ENCODE results near the gene CACNA2D1.
A peak's percentile ranks its signal among the peaks of the same experiment; 100 is the strongest.
"Not testable (repeated sequence)": the region's sequence is repeated elsewhere in the genome, so short reads cannot be mapped to it uniquely, and the experiment has no call there.

Gene CACNA2D1

GRCh38 chr7:82017334-82017943 lies 426.1 kb downstream of the CACNA2D1 start:
- TF ChIP-seq CTCF (IDR thresholded peaks at IDR 0.05; ENCODE audit: insufficient read depth, low read length, poor library complexity, severe bottlenecking) = peak; percentile 27
- Histone ChIP-seq H3K4me3 (replicated peaks; ENCODE audit: low read depth, low read length) (no peak overlapping the region), H3K27me3 (replicated peaks; ENCODE audit: control insufficient read depth, insufficient read depth, low read length) (no peaks in the 10 kb centered on the region), H3K36me3 (ENCODE audit: control insufficient read depth, insufficient read depth, low read length) (no peaks in the 10 kb centered on the region)
- no peak for DNase-seq (ENCODE audit: extremely low read depth, insufficient read length)

- Histone ChIP-seq H3K27me3 (replicated peaks; ENCODE audit: control insufficient read depth, insufficient read depth, low read length) (no peaks in the 10 kb centered on the region), H3K4me3 (replicated peaks; ENCODE audit: low read depth, low read length) (no peak overlapping the region), H3K36me3 (ENCODE audit: control insufficient read depth, insufficient read depth, low read length) (no peaks in the 10 kb centered on the region)
- no peak for TF ChIP-seq CTCF (IDR thresholded peaks at IDR 0.05; ENCODE audit: insufficient read depth, low read length, poor library complexity, severe bottlenecking)
- DNase-seq (ENCODE audit: extremely low read depth, insufficient read length) = no peak
Observed at GRCh38 chr7:82015751-82016150, 427.8 kb downstream of the CACNA2D1 start.

- DNase-seq (ENCODE audit: extremely low read depth, insufficient read length); H3K36me3 ChIP-seq (ENCODE audit: control insufficient read depth, insufficient read depth, low read length); H3K4me3 ChIP-seq (replicated peaks; ENCODE audit: low read depth, low read length); H3K27me3 ChIP-seq (replicated peaks; ENCODE audit: control insufficient read depth, insufficient read depth, low read length): not testable (repeated sequence)
Observed at GRCh38 chr7:82014574-82014973, 429.0 kb downstream of the CACNA2D1 start.

- DNase-seq (ENCODE audit: extremely low read depth, insufficient read length) = no peak
- H3K4me3 ChIP-seq (replicated peaks; ENCODE audit: low read depth, low read length) = no peak overlapping the region
- H3K27me3 ChIP-seq (replicated peaks; ENCODE audit: control insufficient read depth, insufficient read depth, low read length) = no peaks in the 10 kb centered on the region
- H3K36me3 ChIP-seq (ENCODE audit: control insufficient read depth, insufficient read depth, low read length) = no peaks in the 10 kb centered on the region
- TF ChIP-seq CTCF (IDR thresholded peaks at IDR 0.05; ENCODE audit: insufficient read depth, low read length, poor library complexity, severe bottlenecking) = no peak
Observed at GRCh38 chr7:82012453-82012852, 431.1 kb downstream of the CACNA2D1 start.

- no peak for DNase-seq (ENCODE audit: extremely low read depth, insufficient read length)
- no peak for TF ChIP-seq CTCF (IDR thresholded peaks at IDR 0.05; ENCODE audit: insufficient read depth, low read length, poor library complexity, severe bottlenecking)
- H3K27me3 ChIP-seq (replicated peaks; ENCODE audit: control insufficient read depth, insufficient read depth, low read length) = no peaks in the 10 kb centered on the region
- H3K36me3 ChIP-seq (ENCODE audit: control insufficient read depth, insufficient read depth, low read length) = no peaks in the 10 kb centered on the region
- no peak overlapping the region for H3K4me3 ChIP-seq (replicated peaks; ENCODE audit: low read depth, low read length)
Observed at GRCh38 chr7:82010416-82010815, 433.2 kb downstream of the CACNA2D1 start.

GRCh38 chr7:82007315-82007714 lies 436.3 kb downstream of the CACNA2D1 start:
- H3K4me3 ChIP-seq (replicated peaks; ENCODE audit: low read depth, low read length) = no peak overlapping the region
- H3K27me3 ChIP-seq (replicated peaks; ENCODE audit: control insufficient read depth, insufficient read depth, low read length) = no peaks in the 10 kb centered on the region
- H3K36me3 ChIP-seq (ENCODE audit: control insufficient read depth, insufficient read depth, low read length) = no peaks in the 10 kb centered on the region
- TF ChIP-seq CTCF (IDR thresholded peaks at IDR 0.05; ENCODE audit: insufficient read depth, low read length, poor library complexity, severe bottlenecking) = no peak
- DNase-seq (ENCODE audit: extremely low read depth, insufficient read length) = no peak

All from GM06990 (cell line).